ENCODE data around the gene SSTR5. TPM values are rescaled to one million over a fixed set of nuclear protein-coding genes. Genes with fewer than 3 reads are reported as not detected.
A peak's percentile ranks its signal among the peaks of the same experiment; 100 is the strongest.

SSTR5 gene
- total and polyA plus RNA-seq, 4 donors: 0.23 TPM; not detected in 3

- peaks cover 0 to 7% (median under 1%) of the 10 kb centered on the region in 5 donors for H3K4me1 ChIP-seq (ENCODE audit: control insufficient read depth in 5 of 5, insufficient read depth in 5 of 5, low read length in 5 of 5)
- H3K4me3 ChIP-seq: no peak overlapping the region
- no peak overlapping the region for H3K9ac ChIP-seq (ENCODE audit: insufficient read depth in 1 of 2, low read length in 2 of 2)
- no peak for TF ChIP-seq CTCF (IDR thresholded peaks at IDR 0.05; ENCODE audit: control extremely low read depth, extremely low read depth)
- no peak for ATAC-seq (ENCODE audit: insufficient read depth, low FRiP score)
- 56 to 61% methylated on average over 16 of the region's 16 CpGs for WGBS, 2 donors
- no peaks in the 10 kb centered on the region for H3K36me3 ChIP-seq (ENCODE audit: control insufficient read depth in 4 of 4, insufficient read depth in 4 of 4, low read length in 4 of 4)
- no peaks in the 10 kb centered on the region for H3K9me3 ChIP-seq (ENCODE audit: control insufficient read depth in 4 of 4, insufficient read depth in 3 of 4, low read length in 3 of 4)
- H3K27ac ChIP-seq (ENCODE audit: low read depth in 1 of 2, low read length in 1 of 2): no peak overlapping the region
- no peak for DNase-seq
- H3K27me3 ChIP-seq (ENCODE audit: control insufficient read depth in 3 of 3, insufficient read depth in 3 of 3, low read length in 2 of 3): peaks cover 0 to 9% (median 6%) of the 10 kb centered on the region in 3 donors
Observed at GRCh38 chr16:1095450-1096168, 23.1 kb downstream of the SSTR5 start.

- H3K27ac ChIP-seq (ENCODE audit: low read depth in 1 of 2, low read length in 1 of 2): peak within 1 kb of the TSS in 1 of 2 donors; percentile 81
Observed at GRCh38 chr16:1096169-1097082, 23.9 kb downstream of the SSTR5 start, which contains the start of gene C1QTNF8. C1QTNF8 (minus strand) TSS chr16:1096244; CDS start chr16:1094922, 1,322 bp downstream.

GRCh38 chr16:1097156-1097555 lies 24.6 kb downstream of the SSTR5 start:
- DNase-seq (no peak), ATAC-seq (ENCODE audit: insufficient read depth, low FRiP score) (no peak)
- Histone ChIP-seq H3K36me3 (ENCODE audit: control insufficient read depth in 4 of 4, insufficient read depth in 4 of 4, low read length in 4 of 4) (no peaks in the 10 kb centered on the region), H3K9ac (ENCODE audit: insufficient read depth in 1 of 2, low read length in 2 of 2) (no peak overlapping the region), H3K4me1 (ENCODE audit: control insufficient read depth in 5 of 5, insufficient read depth in 5 of 5, low read length in 5 of 5) (no peaks in the 10 kb centered on the region), H3K9me3 (ENCODE audit: control insufficient read depth in 4 of 4, insufficient read depth in 3 of 4, low read length in 3 of 4) (no peaks in the 10 kb centered on the region), H3K27ac (ENCODE audit: low read depth in 1 of 2, low read length in 1 of 2) (peak overlapping the region in 1 of 2 donors; percentile 81), H3K27me3 (ENCODE audit: control insufficient read depth in 3 of 3, insufficient read depth in 3 of 3, low read length in 2 of 3) (peaks cover 0 to 17% (median 3%) of the 10 kb centered on the region in 3 donors), H3K4me3 (no peak overlapping the region)
- WGBS, 2 donors: 78% methylated on average over 18 of the region's 18 CpGs
- TF ChIP-seq CTCF (IDR thresholded peaks at IDR 0.05; ENCODE audit: control extremely low read depth, extremely low read depth): no peak

More at GRCh38 chr16:1096169-1097082, 23.9 kb downstream of the SSTR5 start, which contains the start of gene C1QTNF8:
- WGBS, 2 donors: 61 to 78% methylated on average over 53 to 55 of the region's 55 CpGs
- Histone ChIP-seq H3K27me3 (ENCODE audit: control insufficient read depth in 3 of 3, insufficient read depth in 3 of 3, low read length in 2 of 3) (peaks cover 0 to 14% (median 3%) of the 10 kb centered on the region in 3 donors), H3K9ac (ENCODE audit: insufficient read depth in 1 of 2, low read length in 2 of 2) (no peak within 1 kb of the TSS), H3K4me1 (ENCODE audit: control insufficient read depth in 5 of 5, insufficient read depth in 5 of 5, low read length in 5 of 5) (no peaks in the 10 kb centered on the region), H3K36me3 (ENCODE audit: control insufficient read depth in 4 of 4, insufficient read depth in 4 of 4, low read length in 4 of 4) (no peaks in the 10 kb centered on the region), H3K9me3 (ENCODE audit: control insufficient read depth in 4 of 4, insufficient read depth in 3 of 4, low read length in 3 of 4) (no peaks in the 10 kb centered on the region), H3K4me3 (no peak within 1 kb of the TSS)
- no peak for TF ChIP-seq CTCF (IDR thresholded peaks at IDR 0.05; ENCODE audit: control extremely low read depth, extremely low read depth)
- no peak for ATAC-seq (ENCODE audit: insufficient read depth, low FRiP score)
- no peak for DNase-seq

All from lung (tissue), 12 donors.